Memory B cell (primary cell): ENCODE measurements around the gene PLA2G6.
"Not testable (repeated sequence)": the region's sequence is repeated elsewhere in the genome, so short reads cannot be mapped to it uniquely, and the experiment has no call there.

Experiments used
- ATAC-seq: fragments of 150-1000 bp; cut with Tn5 transposase; 2 replicates; pipeline ENCODE4 v1.10.0; 2021; ENCODE audit warnings: low read depth, mild to moderate bottlenecking, moderate library complexity
- DNase-seq, 2 donors: peaks; one replicate each; pipeline ENCODE4 v3.0.0; 2022; ENCODE audit warnings: low spot score in 2 of 2
- H3K27ac Mint-ChIP-seq: one replicate; pipeline ENCODE4 v1.8.0; 2022; ENCODE audit warnings: mild to moderate bottlenecking, moderate library complexity, mixed read lengths
- H3K27me3 Mint-ChIP-seq: one replicate; pipeline ENCODE4 v1.8.0; 2022; ENCODE audit warnings: mixed read lengths
- H3K36me3 Mint-ChIP-seq: one replicate; pipeline ENCODE4 v1.8.0; 2022; ENCODE audit warnings: mild to moderate bottlenecking, mixed read lengths
- H3K4me1 Mint-ChIP-seq: one replicate; pipeline ENCODE4 v1.8.0; 2022; ENCODE audit warnings: mixed read lengths
- H3K4me3 Mint-ChIP-seq: one replicate; pipeline ENCODE4 v1.8.0; 2022; ENCODE audit warnings: mild to moderate bottlenecking, moderate library complexity, mixed read lengths
- H3K9me3 Mint-ChIP-seq: one replicate; pipeline ENCODE4 v1.8.0; 2022; ENCODE audit warnings: mixed read lengths

Gene PLA2G6

DNA sequence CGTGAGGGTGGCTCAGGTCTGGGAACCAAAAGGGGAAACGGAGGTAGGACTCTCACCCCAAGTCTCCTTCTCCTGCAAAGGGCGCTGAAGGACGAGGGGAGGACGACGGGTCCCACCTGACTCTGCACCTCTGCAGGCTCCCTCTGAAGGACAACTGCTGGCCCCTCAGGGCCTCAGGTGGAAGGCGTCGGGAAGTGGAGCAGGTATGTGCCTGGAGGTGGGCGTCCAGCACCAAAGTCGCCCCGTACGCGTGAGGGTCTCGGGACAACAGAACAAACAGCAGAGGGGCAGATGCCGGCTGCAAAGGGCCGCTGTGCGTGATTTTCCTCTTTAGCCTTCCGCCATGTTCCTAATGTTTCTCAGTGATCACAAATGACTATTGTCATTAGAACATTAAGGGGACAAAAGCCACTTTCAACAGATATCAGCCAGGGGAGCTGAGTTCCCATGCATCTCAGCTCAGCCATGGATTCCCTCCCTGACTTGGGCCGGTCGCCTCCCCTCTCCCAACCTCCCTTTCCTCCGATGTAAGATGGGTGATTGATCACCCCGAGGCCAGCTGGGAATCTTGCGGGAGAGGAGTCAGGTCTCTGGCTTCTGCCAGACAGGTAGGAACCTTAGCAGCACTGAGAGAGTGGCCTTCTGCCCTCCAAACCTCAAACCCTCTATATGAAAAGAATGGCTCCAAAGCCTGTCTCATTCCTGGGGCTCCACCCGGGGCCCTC, 98.5 kb downstream of the PLA2G6 start:
- DNase-seq = no peak

DNA sequence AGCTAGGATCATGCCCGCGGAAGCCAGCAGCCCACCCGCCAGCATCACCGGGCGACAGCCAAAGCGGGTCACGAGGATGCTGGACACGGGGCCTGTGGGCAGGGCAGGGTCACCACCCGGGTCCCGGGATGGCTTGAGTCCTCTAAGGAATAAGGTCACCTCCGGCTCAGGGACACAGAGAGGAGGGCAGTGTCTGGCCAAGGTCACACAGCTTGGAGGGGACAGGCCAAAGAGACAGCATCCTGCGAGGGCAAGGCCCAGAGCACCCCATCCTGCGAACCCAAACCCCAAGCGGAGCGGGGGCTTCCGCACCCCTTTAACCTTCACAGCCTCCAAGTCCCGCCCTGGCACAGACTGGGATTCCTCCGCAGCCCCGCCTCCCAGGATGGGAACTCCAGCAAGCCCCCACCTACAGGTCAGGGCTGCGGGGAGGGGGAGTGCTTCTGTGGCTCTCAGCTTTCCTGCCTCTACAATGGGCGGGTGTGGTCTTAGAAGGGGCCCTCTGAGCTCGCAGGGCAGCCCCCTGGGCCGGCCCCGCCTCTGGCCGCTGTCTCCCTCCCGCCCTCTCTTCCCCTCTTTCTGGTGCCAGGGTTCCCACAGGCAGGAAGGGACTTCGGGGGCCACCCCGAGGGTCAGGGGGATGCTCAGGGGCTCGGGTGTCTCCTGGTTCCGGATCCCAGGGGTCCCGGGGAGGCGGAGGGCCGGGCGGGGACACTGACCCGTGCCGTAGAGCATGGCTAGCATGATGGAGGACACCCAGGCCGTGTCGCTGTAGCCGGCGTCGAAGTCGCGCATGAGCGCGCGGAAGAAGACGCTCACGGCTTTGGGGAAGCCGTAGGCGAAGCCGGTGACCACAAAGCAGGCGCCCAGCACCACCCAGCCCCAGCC, 99.4 kb downstream of the PLA2G6 start:
- no peak for DNase-seq
- peak overlapping the region; percentile 43 for H3K4me3 Mint-ChIP-seq

More for the DNA sequence above, 98.5 kb downstream of the PLA2G6 start:
- peaks cover 20% of the 10 kb centered on the region for H3K27me3 Mint-ChIP-seq
- H3K4me1 Mint-ChIP-seq = peaks cover 5% of the 10 kb centered on the region
- ATAC-seq = no peak
- no peaks in the 10 kb centered on the region for H3K9me3 Mint-ChIP-seq
- H3K36me3 Mint-ChIP-seq = peaks cover 7% of the 10 kb centered on the region
- H3K4me3 Mint-ChIP-seq = no peak overlapping the region
- H3K27ac Mint-ChIP-seq = no peak overlapping the region

DNA sequence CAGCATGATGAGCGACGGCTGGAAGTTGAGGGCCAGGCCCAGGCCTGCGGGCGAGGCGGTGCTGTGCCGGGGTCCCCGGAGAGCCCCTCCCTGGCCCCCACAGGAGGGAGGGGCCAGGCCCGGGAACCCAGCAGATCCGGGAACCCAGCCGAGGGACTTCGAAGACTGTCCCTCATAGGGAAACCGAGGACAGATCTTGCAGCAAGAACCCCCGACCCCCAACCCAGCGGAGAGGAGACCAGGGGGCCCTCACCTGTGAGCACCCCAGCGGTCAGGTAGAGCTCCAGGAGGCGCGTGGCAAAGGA, 100.0 kb downstream of the PLA2G6 start:
- Mint-ChIP-seq H3K9me3 (no peaks in the 10 kb centered on the region), H3K4me1 (peaks cover 3% of the 10 kb centered on the region), H3K36me3 (peaks cover 2% of the 10 kb centered on the region), H3K27ac (no peak overlapping the region), H3K27me3 (peaks cover 10% of the 10 kb centered on the region), H3K4me3 (peak overlapping the region; percentile 43)
- peak in 1 of 2 donors; percentile 23 for DNase-seq
- ATAC-seq = peak; percentile 10

More for the DNA sequence above, 99.4 kb downstream of the PLA2G6 start:
- peaks cover 10% of the 10 kb centered on the region for H3K27me3 Mint-ChIP-seq
- H3K27ac Mint-ChIP-seq = no peak overlapping the region
- no peaks in the 10 kb centered on the region for H3K9me3 Mint-ChIP-seq
- peaks cover 2% of the 10 kb centered on the region for H3K36me3 Mint-ChIP-seq
- H3K4me1 Mint-ChIP-seq = peaks cover 3% of the 10 kb centered on the region
- ATAC-seq = peak; percentile 60

DNA sequence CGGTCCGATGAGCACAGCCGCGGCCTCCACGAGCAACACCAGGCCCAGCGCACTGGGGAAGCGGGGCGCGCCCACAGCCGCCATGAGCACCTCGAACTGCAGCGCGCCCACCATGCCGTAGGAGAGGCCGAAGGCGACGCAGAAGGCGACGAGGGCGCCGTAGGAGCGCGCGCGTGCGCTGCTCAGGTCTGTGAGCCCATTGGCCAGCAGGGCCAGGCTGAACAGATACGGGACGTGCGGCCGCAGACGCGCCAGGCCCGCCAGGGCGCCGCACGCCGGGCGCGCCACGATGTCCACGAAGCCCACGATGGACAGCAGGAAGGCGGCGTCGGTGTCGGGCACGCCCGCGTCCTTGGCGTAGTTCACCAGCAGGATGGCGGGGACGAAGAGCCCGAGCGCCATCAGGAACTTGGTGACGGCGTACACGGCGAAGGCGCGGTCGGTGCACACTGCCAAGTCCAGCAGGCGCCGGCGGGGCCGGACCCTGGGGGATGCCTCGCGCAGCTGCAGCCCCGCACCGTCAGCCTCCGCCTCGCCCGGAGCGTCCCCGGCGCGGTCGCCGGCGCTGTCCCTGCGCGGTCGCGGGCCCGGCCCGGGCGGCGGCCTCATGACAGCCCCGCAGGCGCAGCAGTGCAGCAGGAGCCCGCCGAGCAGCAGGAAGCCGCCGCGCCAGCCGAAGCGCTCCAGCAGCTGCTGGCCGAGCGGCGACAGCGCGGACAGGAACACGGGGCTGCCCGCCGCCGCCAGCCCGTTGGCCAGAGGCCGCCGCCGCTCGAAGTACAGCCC, 100.6 kb downstream of the PLA2G6 start:
- no peak overlapping the region for H3K27ac Mint-ChIP-seq
- peaks cover 10% of the 10 kb centered on the region for H3K27me3 Mint-ChIP-seq
- peaks cover 3% of the 10 kb centered on the region for H3K4me1 Mint-ChIP-seq
- H3K9me3 Mint-ChIP-seq = no peaks in the 10 kb centered on the region
- ATAC-seq (peak; percentile 41), DNase-seq (no peak)
- H3K4me3 Mint-ChIP-seq = peak overlapping the region; percentile 14
- H3K36me3 Mint-ChIP-seq = peaks cover 2% of the 10 kb centered on the region

DNA sequence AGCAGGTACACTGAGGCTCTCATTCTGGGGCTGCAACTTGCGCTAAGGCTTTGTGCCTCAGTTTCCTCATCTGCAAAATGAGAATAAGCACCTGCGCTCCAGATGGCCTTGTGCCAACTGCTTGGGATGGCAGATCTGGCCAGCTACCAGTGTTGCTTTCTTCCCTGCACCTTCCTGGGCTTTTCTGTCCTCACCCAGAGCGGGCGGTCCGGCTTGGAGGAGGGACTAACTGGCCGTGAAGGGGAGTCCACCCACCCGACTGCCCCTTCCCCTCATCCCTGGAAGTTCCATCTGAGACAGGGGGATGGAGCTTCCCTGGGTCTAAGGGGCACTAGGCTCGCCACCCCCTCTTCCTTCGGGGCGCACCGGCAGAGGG, 101.2 kb downstream of the PLA2G6 start:
- H3K9me3 Mint-ChIP-seq = no peaks in the 10 kb centered on the region
- no peak for DNase-seq
- H3K4me1 Mint-ChIP-seq = peaks cover 3% of the 10 kb centered on the region
- peaks cover 10% of the 10 kb centered on the region for H3K27me3 Mint-ChIP-seq
- peak overlapping the region; percentile 14 for H3K4me3 Mint-ChIP-seq
- H3K36me3 Mint-ChIP-seq = peaks cover 3% of the 10 kb centered on the region
- H3K27ac Mint-ChIP-seq = no peak overlapping the region
- ATAC-seq = no peak

DNA sequence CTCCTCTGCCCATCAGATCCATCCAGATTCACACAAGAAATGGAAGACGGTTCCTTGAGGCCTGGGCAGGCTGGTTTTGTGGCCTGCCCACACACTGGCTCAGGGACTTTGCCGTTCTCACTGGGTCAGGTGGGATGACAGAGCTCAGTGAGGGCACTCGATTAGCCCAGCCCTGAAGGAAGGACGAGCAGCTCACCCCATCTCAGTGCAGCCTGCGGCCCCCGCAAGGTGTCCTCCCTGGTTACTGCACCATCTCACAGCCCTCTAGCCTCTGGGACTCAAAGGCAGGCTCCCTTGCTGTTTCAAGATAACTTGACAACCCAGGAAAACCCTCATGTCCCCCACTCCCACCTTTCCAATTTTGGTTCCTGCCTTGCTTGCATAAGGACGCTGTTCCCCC, 101.8 kb downstream of the PLA2G6 start:
- Mint-ChIP-seq H3K27me3 (peaks cover 10% of the 10 kb centered on the region), H3K4me3 (no peak overlapping the region), H3K9me3 (no peaks in the 10 kb centered on the region), H3K27ac (no peak overlapping the region), H3K4me1 (peaks cover 3% of the 10 kb centered on the region), H3K36me3 (peaks cover 3% of the 10 kb centered on the region)
- ATAC-seq (no peak), DNase-seq (no peak)

DNA sequence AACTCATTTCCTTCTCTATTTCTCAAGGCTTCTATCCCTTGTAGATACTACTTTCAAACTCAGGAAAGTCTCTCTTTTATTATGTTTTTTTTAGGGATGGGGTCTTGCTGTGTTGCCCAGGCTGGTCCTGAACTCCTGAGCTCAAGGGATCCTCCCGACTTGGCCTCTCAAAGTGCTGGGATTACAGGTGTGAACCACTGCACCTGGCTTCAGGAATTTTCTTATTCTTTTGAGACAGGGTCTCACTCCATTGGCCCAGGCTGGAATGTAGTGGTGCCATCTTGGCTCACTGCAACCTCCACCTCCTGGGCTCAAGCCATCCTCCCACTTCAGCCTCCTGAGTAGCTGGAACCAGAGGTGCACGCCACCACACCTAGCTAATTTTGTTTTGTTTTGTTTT, 102.4 kb downstream of the PLA2G6 start:
- not testable (repeated sequence) for H3K4me1 Mint-ChIP-seq, DNase-seq, ATAC-seq, H3K27ac Mint-ChIP-seq, H3K9me3 Mint-ChIP-seq, H3K36me3 Mint-ChIP-seq, H3K27me3 Mint-ChIP-seq, H3K4me3 Mint-ChIP-seq

DNA sequence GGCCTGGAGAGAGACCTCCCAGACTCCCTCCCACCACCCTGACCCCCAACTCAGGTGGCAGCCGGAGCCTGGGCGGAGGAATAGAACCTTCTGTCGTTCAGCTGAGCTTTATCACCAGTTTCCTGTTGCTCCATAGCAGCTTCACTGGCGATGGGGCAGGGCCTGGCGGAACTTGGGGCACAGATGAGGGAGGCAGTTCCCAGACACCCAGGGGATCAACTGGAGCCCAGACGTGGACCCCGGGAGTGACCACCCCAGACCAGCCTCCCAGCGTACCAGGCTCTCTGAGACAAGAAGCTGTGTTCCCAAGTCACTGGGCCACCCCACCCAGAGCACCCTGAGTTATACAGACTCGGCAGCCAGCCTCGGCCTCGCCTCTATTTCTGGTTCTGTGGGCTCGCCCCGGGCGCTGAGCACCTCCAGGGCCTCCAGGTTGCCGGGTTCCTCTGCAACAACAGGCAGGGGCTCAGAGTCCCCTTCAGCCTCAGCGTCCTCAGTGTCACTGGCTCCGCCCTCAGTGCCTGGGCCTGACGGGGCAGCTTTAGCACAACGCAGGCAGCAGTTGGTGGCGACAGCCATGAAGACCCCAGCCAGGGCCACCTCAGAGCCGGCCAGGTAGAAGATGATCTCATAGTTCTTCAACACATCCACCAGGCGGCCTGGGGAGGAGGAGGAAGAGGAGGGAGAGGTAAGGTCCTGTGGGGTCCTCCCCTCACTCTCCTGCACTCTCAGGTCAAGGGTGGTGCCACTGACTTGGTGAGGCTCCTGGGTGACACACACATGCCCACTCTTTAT, 103.4 kb downstream of the PLA2G6 start:
- H3K36me3 Mint-ChIP-seq = peaks cover 6% of the 10 kb centered on the region
- no peak for ATAC-seq
- DNase-seq = no peak
- no peak overlapping the region for H3K27ac Mint-ChIP-seq
- no peaks in the 10 kb centered on the region for H3K9me3 Mint-ChIP-seq
- no peak overlapping the region for H3K4me3 Mint-ChIP-seq
- peaks cover 6% of the 10 kb centered on the region for H3K27me3 Mint-ChIP-seq
- H3K4me1 Mint-ChIP-seq = peaks cover 3% of the 10 kb centered on the region

DNA sequence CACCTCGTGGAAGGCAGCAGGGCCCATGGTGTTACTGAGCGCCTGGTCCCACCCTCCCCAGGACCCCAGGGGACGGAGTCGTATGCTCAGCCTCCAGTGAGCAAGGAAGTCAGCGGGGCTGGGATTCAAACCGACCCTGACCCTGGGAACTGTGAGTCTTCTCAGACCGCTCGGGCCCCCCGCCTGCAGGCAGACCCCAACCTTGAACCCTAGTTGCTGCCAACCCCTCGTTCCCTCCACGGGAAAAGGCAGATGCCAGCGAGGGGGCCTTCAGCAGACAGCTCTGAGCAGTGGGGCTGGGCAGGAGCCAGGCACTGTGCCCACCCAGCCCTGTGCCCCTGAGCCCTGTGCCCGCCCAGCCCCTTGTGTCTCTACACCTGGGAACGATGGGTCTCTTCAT, 104.0 kb downstream of the PLA2G6 start:
- no peaks in the 10 kb centered on the region for H3K9me3 Mint-ChIP-seq
- peaks cover 6% of the 10 kb centered on the region for H3K27me3 Mint-ChIP-seq
- ATAC-seq (no peak), DNase-seq (no peak)
- peaks cover 3% of the 10 kb centered on the region for H3K4me1 Mint-ChIP-seq
- peaks cover 12% of the 10 kb centered on the region for H3K36me3 Mint-ChIP-seq
- no peak overlapping the region for H3K4me3 Mint-ChIP-seq
- H3K27ac Mint-ChIP-seq = no peak overlapping the region

DNA sequence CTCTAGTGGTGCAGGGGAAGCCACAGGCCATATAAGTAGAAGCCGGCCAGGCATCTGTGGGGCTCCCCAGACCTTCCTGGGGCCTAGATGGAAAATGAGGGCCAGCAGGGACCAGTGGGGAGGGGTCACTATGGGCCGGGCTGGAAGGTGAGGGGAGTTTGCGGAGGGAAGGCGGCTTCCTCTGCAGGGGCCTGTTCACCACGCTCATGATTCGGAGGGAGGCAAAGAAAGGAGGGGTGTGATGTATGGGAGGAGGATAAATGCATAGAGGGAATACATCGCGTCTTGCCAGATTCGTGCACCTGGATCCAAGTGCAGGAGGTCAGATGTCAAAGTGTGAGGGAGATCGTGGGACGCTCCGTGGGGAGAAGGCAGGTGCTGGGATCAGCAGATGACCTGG, 104.5 kb downstream of the PLA2G6 start:
- Mint-ChIP-seq H3K36me3 (peaks cover 17% of the 10 kb centered on the region), H3K9me3 (no peaks in the 10 kb centered on the region), H3K27ac (no peak overlapping the region), H3K27me3 (peaks cover 6% of the 10 kb centered on the region), H3K4me3 (no peak overlapping the region), H3K4me1 (peaks cover 3% of the 10 kb centered on the region)
- DNase-seq (no peak), ATAC-seq (no peak)

DNA sequence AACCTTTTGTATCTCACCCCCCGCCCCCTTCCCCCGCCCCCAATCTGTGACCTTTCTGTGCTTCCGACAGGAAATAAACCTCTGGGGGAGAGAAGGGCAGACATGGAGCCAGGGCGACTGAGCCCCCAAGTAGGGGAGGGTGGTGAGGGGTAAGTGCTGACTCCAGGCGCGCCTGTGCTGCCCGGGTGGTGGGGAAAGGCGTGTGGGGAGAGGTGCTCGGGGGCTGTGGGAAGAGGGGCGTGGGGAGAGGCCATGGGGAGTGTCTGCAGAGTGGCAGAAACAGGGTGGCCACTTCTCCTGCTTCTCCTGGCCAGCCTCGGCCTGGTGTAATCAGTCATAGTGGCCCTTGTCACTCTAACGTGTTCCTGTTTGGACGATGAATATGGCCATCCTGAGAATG, 105.7 kb downstream of the PLA2G6 start:
- H3K36me3 Mint-ChIP-seq = peaks cover 20% of the 10 kb centered on the region
- no peaks in the 10 kb centered on the region for H3K9me3 Mint-ChIP-seq
- H3K27ac Mint-ChIP-seq = no peak overlapping the region
- H3K4me3 Mint-ChIP-seq = no peak overlapping the region
- H3K27me3 Mint-ChIP-seq = peaks cover 6% of the 10 kb centered on the region
- ATAC-seq (no peak), DNase-seq (no peak)
- H3K4me1 Mint-ChIP-seq = no peaks in the 10 kb centered on the region

DNA sequence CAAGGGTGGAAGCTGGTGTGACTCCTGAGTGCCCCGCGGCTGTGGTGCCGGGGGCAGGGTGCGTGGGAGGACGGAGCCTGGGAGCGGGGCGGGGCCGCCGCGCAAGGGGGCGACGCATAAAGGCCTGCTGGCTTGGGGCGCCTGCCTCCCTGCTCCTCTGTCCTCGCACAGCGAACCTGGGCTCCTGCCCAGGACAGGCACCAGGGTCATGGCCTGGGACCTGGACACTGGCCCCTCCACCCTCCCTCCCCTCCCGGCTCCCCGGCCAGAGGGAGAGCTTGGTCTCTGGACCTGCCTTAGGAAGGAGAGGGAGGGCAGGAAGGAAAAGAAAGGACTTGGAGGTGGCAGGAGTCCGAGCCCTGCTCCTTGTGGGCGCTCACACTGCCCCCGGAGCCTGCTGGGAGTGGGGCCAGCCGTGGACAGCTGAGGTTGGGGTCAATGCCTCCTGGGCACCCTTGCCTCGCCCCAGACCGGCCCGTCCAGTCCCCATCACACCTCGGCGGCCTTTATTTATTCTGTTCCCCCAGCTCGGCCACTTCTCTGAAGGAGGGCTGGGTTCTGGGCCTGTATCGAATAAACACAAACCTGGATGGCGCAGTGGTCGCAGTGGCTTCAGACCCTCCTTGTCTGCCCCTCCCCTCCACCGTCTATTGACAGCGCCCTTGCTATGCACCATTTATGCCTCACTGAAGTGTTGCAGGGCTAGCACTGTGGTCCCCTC, 106.4 kb downstream of the PLA2G6 start:
- ATAC-seq (no peak), DNase-seq (no peak)
- peaks cover 6% of the 10 kb centered on the region for H3K27me3 Mint-ChIP-seq
- no peaks in the 10 kb centered on the region for H3K4me1 Mint-ChIP-seq
- H3K9me3 Mint-ChIP-seq = no peaks in the 10 kb centered on the region
- H3K27ac Mint-ChIP-seq = no peak overlapping the region
- H3K4me3 Mint-ChIP-seq = no peak overlapping the region
- H3K36me3 Mint-ChIP-seq = peaks cover 25% of the 10 kb centered on the region
